Breast epithelium (tissue), 3 donors: ENCODE results near the gene HGFAC.

Experiments used
- CTCF ChIP-seq, 3 donors: fragments of 450-650 bp; IDR thresholded peaks; one replicate each; pipeline ENCODE4 v1.5.1; 2016 to 2017; ENCODE audit warnings: antibody characterized with exemption in 3 of 3, mild to moderate bottlenecking in 3 of 3, moderate library complexity in 3 of 3
- POLR2A ChIP-seq: fragments of 450-650 bp; IDR thresholded peaks from one replicate; pipeline ENCODE4 v1.6.1; 2016; ENCODE audit warnings: antibody characterized with exemption, mild to moderate bottlenecking, moderate library complexity

GRCh38 chr4:3399277-3400194, 42.2 kb upstream of the HGFAC start:
- TF ChIP-seq CTCF (IDR thresholded peaks at IDR 0.05) (no peak), POLR2A (no peak)
